Rectal smooth muscle tissue (tissue), 1 donor: ENCODE data around the gene ABCB1.
"Not testable (repeated sequence)": the region's sequence is repeated elsewhere in the genome, so short reads cannot be mapped to it uniquely, and the experiment has no call there.

Source experiments
- H3K27ac ChIP-seq: one replicate; pipeline ENCODE4 v1.7.0; 2013; ENCODE audit warnings: low read depth, low read length, inconsistent platforms
- H3K27me3 ChIP-seq: one replicate; pipeline ENCODE4 v1.7.0; 2013; ENCODE audit warnings: low read length; ENCODE audit not compliant: control insufficient read depth, insufficient read depth
- H3K36me3 ChIP-seq: one replicate; pipeline ENCODE4 v1.7.0; 2013; ENCODE audit warnings: low read length; ENCODE audit not compliant: control insufficient read depth, insufficient read depth
- H3K4me1 ChIP-seq: one replicate; pipeline ENCODE4 v1.7.0; 2013; ENCODE audit warnings: low read length; ENCODE audit not compliant: control insufficient read depth, insufficient read depth
- H3K4me3 ChIP-seq: one replicate; pipeline ENCODE4 v1.7.0; 2013; ENCODE audit warnings: low read length
- H3K9ac ChIP-seq: one replicate; pipeline ENCODE4 v1.7.0; 2013; ENCODE audit warnings: low read length

ABCB1 gene

DNA sequence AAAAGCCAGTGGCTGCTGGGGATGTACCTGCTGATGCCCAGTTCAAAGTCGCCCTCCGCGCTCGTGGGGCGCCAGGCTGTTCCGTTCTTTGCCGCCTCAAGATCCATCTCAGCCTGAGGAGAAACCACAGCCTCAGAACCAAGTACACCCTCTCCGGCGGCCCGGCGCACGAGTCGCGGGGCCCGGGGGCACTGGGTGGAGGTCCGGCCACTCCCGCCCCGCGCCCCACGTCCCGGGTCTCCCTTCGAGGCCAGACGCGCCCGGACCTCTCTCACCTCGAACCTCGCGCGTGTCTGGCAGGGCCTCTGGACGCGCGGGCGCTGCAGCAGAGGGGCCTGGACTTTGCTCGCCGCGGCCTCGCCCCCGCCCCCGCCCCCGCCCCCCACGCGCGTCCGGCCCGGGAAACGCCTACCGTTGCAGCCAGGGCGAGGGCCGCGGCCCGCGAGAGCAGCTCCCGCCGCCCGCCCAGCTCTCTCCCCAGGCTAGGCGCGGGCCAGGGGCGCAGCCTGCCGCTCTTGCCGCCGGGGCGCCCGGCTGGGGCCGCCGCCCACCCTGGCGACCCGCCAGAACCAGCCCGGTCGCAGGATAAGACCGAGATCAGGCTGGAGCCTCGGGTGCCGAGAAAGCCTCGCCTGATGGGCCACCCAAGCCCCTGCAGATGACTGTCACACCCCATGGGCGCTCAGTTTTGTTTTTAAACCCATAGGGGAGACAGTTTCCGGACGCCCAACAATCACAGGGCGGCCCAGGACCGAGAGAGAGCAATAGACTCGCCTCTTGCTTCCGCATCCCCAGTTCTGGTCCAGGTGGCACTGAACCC lies 125.1 kb downstream of the ABCB1 start, which contains the start of gene ABCB4:
Gene ABCB4, minus strand, starts transcription at position 322 of the 820 bp plus-strand sequence. Its CDS starts 215 bp downstream, at position 107.
- Histone ChIP-seq H3K27me3 (no peaks in the 10 kb centered on the region), H3K27ac (no peak within 1 kb of the TSS), H3K9ac (peak within 1 kb of the TSS; percentile 21), H3K4me3 (peak within 1 kb of the TSS; percentile 58), H3K36me3 (no peaks in the 10 kb centered on the region), H3K4me1 (no peaks in the 10 kb centered on the region)

DNA sequence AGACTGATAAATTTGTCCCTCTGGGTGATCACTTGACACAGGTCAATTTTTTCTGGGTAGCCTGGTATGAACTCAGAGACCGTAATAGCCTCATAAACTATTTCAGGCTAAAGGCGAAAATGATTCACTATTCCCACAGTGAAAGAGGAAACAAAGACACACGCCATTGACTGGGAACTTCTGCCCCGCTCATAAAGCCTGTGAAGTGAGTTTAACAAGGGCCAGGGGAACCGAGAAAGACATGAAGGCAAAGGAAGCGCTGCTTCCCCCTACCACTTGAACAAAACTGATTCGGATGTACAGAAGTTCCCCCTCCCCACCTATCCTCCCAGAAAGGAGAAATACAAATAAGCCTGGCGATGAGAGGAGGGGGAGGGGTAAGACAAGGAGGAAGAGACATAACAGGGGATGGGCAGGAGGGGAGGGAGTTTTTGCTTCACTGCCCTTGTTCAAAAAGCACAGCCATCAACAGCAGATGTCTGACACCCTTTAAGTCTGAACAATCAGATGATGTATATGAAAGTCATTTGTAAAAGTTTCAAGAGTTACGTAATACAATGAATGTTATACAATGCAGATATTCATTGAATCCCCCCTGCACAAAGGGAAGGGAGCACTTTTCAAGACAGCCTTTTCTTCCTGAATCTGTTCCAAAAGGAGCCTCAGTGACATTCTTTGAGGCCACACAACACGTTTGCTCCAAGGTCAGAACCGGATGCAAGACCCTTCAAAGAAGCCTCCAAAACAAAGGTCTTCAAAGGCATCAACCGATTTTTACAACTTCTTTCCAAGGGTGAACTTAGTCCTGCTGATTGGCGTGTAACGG lies 125.9 kb downstream of the ABCB1 start:
- Histone ChIP-seq H3K36me3 (no peaks in the 10 kb centered on the region), H3K27me3 (no peaks in the 10 kb centered on the region), H3K4me1 (no peaks in the 10 kb centered on the region), H3K9ac (peak overlapping the region; percentile 21), H3K27ac (no peak overlapping the region), H3K4me3 (peak overlapping the region; percentile 58)

DNA sequence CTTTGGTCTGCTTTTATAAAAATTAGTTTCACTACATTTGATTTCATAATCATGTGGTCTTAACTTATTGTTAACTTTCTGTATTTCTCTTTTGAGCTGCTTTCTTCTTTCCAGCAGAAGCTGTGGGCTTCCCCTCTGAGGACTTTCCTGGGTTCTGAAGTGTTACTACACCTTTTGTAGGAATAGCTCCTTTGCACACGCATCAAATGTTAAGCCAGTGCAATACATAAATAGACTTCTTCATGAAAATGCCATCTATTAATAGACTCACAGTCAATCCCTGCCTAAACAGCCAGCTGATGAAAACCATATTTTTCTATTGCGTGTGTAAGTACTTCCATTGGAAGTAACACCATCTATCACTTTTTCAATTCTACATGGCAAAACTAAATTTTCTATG lies 126.7 kb downstream of the ABCB1 start:
- peak overlapping the region; percentile 58 for H3K4me3 ChIP-seq
- no peak overlapping the region for H3K9ac ChIP-seq
- no peak overlapping the region for H3K27ac ChIP-seq
- H3K4me1 ChIP-seq = no peaks in the 10 kb centered on the region
- no peaks in the 10 kb centered on the region for H3K27me3 ChIP-seq
- no peaks in the 10 kb centered on the region for H3K36me3 ChIP-seq

DNA sequence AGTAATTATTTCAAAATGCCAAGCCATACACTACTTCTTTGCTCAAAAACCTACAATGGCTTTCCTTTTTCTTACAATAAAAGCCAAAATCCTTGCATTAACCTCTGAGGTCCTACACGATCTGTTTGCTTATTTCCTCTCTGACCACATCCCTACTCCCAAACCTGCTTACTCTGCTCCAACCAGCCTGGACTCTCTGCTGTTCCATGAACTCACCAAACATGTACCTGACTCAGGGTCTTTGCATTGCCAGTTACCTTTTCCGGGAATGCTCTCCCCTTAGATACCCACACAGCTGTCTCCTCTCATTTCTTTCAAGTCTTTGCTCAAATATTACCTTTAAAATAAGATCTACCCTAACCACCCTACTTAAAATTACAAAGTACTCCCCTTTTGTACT lies 127.5 kb downstream of the ABCB1 start:
- Histone ChIP-seq H3K27ac (no peak overlapping the region), H3K36me3 (no peaks in the 10 kb centered on the region), H3K9ac (no peak overlapping the region), H3K4me3 (no peak overlapping the region), H3K27me3 (no peaks in the 10 kb centered on the region), H3K4me1 (no peaks in the 10 kb centered on the region)

DNA sequence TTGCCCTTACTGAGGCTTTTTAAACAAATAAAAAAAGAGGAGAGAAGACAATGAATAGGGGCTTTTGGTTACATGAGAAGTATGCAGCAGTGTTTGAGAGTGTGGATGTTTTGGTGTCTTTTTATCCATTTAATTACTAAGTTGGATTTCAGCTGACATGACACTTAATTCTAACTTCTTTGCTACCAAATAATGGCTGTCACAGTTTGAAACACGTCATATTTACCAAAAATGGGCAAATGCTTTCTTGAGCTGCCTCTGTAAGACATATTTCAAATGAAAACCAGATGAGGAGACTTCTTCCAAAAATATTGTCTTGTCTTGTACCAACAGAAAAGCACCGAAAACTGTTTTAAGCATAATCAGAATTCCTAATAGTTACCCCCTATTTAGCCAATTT lies 129.2 kb downstream of the ABCB1 start:
- Histone ChIP-seq H3K27ac (no peak overlapping the region), H3K36me3 (no peaks in the 10 kb centered on the region), H3K27me3 (no peaks in the 10 kb centered on the region), H3K4me3 (no peak overlapping the region), H3K4me1 (no peaks in the 10 kb centered on the region), H3K9ac (no peak overlapping the region)

DNA sequence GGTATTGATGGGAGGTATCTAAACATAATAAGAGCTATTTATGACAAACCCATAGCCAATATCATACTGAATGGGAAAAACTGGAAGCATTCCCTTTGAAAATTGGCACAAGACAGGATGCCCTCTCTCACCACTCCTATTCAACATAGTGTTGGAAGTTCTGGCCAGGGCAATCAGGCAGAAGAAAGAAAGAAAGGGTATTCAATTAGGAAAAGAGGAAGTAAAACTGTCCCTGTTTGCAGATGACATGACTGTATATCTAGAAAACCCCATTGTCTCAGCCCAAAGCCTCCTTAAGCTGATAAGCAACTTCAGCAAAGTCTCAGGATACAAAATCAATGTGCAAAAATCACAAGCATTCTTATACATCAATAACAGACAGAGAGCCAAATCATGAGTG lies 131.5 kb downstream of the ABCB1 start:
- H3K4me1 ChIP-seq, H3K27ac ChIP-seq, H3K36me3 ChIP-seq, H3K9ac ChIP-seq, H3K27me3 ChIP-seq, H3K4me3 ChIP-seq: not testable (repeated sequence)

DNA sequence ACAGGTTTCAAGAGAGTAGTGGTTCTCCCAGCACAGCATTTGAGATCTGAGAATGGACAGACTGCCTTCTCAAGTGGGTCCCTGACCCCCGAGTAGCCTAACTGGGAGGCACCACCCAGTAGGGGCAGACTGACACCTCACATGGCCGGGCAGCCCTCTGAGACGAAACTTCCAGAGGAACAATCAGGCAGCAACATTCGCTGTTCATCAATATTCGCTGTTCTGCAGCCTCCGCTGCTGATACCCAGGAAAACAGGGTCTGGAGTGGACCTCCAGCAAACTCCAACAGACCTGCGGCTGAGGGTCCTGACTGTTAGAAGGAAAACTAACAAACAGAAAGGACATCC lies 135.2 kb downstream of the ABCB1 start:
- H3K27me3 ChIP-seq, H3K27ac ChIP-seq, H3K4me3 ChIP-seq, H3K9ac ChIP-seq, H3K36me3 ChIP-seq, H3K4me1 ChIP-seq: not testable (repeated sequence)

DNA sequence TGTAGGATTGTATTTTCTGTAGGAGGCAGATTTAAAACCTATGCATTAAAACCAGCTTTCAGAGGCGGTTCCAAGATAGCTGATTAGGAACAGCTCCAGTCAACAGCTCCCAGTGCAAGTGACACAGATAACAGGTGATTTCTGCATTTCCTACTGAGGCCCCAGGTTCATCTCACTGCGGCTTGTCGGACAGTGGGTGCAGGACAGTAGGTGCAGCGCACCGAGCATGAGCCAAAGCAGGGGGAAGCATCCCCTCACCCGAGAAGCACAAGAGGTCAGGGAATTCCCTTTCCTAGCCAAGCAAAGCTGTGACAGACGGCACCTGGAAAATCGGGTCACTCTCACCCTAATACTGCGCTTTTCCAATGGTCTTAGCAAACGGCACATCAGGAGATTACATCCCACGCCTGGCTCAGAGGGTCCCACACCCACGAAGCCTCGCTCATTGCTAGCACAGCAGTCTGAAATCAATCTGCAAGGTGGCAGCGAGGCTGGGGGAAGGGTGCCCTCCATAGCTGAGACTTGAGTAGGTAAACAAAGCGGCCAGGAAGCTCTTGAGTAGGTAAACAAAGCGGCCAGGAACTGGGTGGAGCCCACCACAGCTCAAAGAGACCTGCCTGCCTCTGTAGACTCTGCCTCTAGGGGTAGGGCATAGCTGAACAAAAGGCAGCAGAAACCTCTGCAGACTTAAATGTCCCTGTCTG lies 135.7 kb downstream of the ABCB1 start:
- not testable (repeated sequence) for H3K4me3 ChIP-seq, H3K36me3 ChIP-seq

DNA sequence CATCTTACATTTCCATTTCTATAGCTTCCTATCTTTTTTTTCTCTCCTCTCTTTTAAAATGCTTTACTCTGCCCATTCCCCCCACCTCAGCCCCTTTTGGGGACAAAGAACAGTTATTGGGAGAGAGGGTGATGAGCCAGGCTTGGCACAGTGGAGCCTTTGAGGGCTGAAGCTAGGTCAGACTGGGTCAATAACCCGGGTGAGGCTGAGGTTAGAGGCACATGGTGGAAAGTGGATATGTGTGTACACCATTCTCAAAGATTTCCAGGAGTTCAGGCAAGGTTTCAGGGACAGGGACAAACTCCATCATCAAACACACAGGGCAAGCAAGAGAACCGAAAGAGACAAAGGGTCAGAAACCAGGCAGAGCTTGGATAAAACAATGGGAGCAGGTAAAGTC lies 136.7 kb downstream of the ABCB1 start:
- no peaks in the 10 kb centered on the region for H3K36me3 ChIP-seq
- H3K4me3 ChIP-seq = no peak overlapping the region
- H3K4me1 ChIP-seq = no peaks in the 10 kb centered on the region
- no peaks in the 10 kb centered on the region for H3K27me3 ChIP-seq
- H3K27ac ChIP-seq = no peak overlapping the region
- H3K9ac ChIP-seq = no peak overlapping the region

More for the DNA sequence above, 135.7 kb downstream of the ABCB1 start:
- H3K27me3 ChIP-seq, H3K4me1 ChIP-seq, H3K9ac ChIP-seq, H3K27ac ChIP-seq: not testable (repeated sequence)

DNA sequence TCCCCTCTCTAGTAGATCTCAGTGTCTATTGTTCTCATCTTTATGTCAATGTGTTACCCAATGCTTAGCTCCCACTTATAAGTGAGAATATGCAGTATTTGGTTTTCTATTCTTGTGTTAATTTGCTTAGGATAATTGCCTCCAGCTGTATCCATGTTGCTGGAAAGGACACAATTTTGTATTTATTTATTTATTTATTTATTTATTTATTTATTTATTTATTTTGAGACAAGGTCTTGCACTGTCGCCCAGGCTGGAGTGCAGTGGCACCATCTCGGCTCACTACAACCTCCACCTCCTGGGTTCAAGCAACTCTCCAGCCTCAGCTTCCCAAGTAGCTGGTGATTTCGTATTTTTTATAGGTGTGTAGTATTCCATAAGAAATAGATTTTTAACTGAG lies 140.2 kb downstream of the ABCB1 start:
- not testable (repeated sequence) for H3K4me1 ChIP-seq, H3K27ac ChIP-seq, H3K27me3 ChIP-seq, H3K36me3 ChIP-seq, H3K4me3 ChIP-seq, H3K9ac ChIP-seq

DNA sequence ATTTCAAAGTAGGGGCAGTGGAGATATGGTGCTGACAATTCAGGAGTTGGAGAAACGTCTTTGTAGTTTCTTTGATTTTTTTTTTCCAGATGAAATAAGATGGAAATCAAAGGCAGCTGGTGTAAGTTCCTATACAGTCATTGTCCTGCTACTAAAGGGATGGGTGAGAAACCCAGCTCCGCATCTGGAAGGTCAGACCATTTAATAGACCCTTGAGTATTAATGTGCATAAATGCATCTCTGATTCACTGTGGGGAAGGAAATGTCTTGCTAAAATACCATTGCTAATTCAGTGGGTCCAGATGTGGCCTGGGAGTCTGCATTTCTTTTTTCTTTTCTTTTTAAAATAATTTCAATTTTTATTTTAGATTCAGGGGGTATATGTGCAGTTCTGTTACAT lies 140.7 kb downstream of the ABCB1 start:
- H3K4me1 ChIP-seq = no peaks in the 10 kb centered on the region
- no peaks in the 10 kb centered on the region for H3K27me3 ChIP-seq
- no peak overlapping the region for H3K9ac ChIP-seq
- no peaks in the 10 kb centered on the region for H3K36me3 ChIP-seq
- H3K4me3 ChIP-seq = no peak overlapping the region
- H3K27ac ChIP-seq = no peak overlapping the region

DNA sequence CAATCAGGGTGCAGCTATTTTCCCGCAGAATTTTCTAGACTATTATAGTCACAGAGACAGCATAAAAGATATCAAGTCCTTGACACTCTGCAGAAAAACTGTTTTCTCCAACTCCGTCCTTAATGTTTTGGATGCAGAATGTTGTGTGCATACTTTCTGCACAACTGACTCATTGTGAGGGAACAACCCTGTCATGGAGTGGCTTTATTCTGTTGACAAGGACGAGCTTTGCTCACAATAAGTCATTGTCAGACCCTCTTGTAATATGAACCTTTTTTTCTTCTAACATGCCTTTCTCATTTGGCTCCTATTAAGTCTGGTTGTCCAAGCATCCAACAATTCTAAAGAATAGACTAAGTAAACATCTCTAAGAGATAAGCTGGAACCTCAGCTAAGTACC lies 142.5 kb downstream of the ABCB1 start:
- no peaks in the 10 kb centered on the region for H3K27me3 ChIP-seq
- no peak overlapping the region for H3K9ac ChIP-seq
- H3K4me1 ChIP-seq = no peaks in the 10 kb centered on the region
- H3K27ac ChIP-seq = no peak overlapping the region
- H3K4me3 ChIP-seq = no peak overlapping the region
- no peaks in the 10 kb centered on the region for H3K36me3 ChIP-seq
